SK-N-SH treated with all-trans-retinoic acid at 6 μM for 48 hours (cell line): ENCODE results near the gene KCNMB1.

Experiments
- ATAC-seq: fragments of 200-7000 bp; cut with Tn5 transposase; 3 replicates; pipeline ENCODE4 v1.9.1; 2020; ENCODE audit warnings: mild to moderate bottlenecking, moderate library complexity
- ARNTL ChIP-seq: fragments of 450-650 bp; formaldehyde crosslinking; IDR thresholded peaks from 2 replicates; pipeline ENCODE4 v1.5.0; 2020; ENCODE audit warnings: low read depth, mild to moderate bottlenecking, moderate library complexity, borderline replicate concordance
- BACH2 ChIP-seq: fragments of 250-450 bp; sonication (Bioruptor Pico); IDR thresholded peaks from 2 replicates; pipeline ENCODE4 v1.9.0; 2021; ENCODE audit warnings: mild to moderate bottlenecking, borderline replicate concordance
- CREB5 ChIP-seq: fragments of 250-450 bp; sonication (Bioruptor Pico); IDR thresholded peaks from 2 replicates; pipeline ENCODE4 v1.5.1; 2020; ENCODE audit warnings: low read depth, mild to moderate bottlenecking, moderate library complexity
- CSDC2 ChIP-seq: fragments of 250-450 bp; sonication (Bioruptor Pico); IDR thresholded peaks from 2 replicates; pipeline ENCODE4 v1.5.0; 2020; ENCODE audit warnings: mild to moderate bottlenecking, moderate library complexity
- CSRNP3 ChIP-seq: fragments of 250-450 bp; sonication (Bioruptor Pico); IDR thresholded peaks from 2 replicates; pipeline ENCODE4 v1.5.1; 2021; ENCODE audit warnings: mild to moderate bottlenecking, moderate library complexity
- ESRRG ChIP-seq: fragments of 250-450 bp; sonication (Bioruptor Pico); IDR thresholded peaks from 2 replicates; pipeline ENCODE4 v1.6.1; 2021; ENCODE audit warnings: mild to moderate bottlenecking
- GLIS3 ChIP-seq: fragments of 250-450 bp; sonication (Bioruptor Pico); IDR thresholded peaks from 2 replicates; pipeline ENCODE4 v1.5.0; 2020; ENCODE audit warnings: mild to moderate bottlenecking, moderate library complexity
- ISL1 ChIP-seq: fragments of 250-450 bp; sonication (Bioruptor Pico); IDR thresholded peaks from 2 replicates; pipeline ENCODE4 v2.1.2; 2022; ENCODE audit warnings: mild to moderate bottlenecking, moderate library complexity
- POU6F1 ChIP-seq: fragments of 250-450 bp; sonication (Bioruptor Pico); IDR thresholded peaks from 2 replicates; pipeline ENCODE4 v1.8.0; 2021; ENCODE audit warnings: low read depth, mild to moderate bottlenecking, moderate library complexity, borderline replicate concordance
- PPARA ChIP-seq: fragments of 250-450 bp; sonication (Bioruptor Pico); IDR thresholded peaks from 2 replicates; pipeline ENCODE4 v1.5.0; 2020; ENCODE audit warnings: mild to moderate bottlenecking, borderline replicate concordance
- RARB ChIP-seq: fragments of 250-450 bp; sonication (Bioruptor Pico); IDR thresholded peaks from 2 replicates; pipeline ENCODE4 v1.8.0; 2021; ENCODE audit warnings: mild to moderate bottlenecking, moderate library complexity
- SNAI2 ChIP-seq: fragments of 250-450 bp; sonication (Bioruptor Pico); IDR thresholded peaks from 2 replicates; pipeline ENCODE4 v1.5.0; 2020; ENCODE audit warnings: mild to moderate bottlenecking, moderate library complexity
- TOX ChIP-seq: fragments of 250-450 bp; sonication (Bioruptor Pico); IDR thresholded peaks from 2 replicates; pipeline ENCODE4 v1.8.0; 2021; ENCODE audit warnings: mild to moderate bottlenecking, moderate library complexity, borderline replicate concordance
- TSHZ2 ChIP-seq: fragments of 250-450 bp; sonication (Bioruptor Pico); IDR thresholded peaks from 2 replicates; pipeline ENCODE4 v1.5.0; 2020; ENCODE audit warnings: mild to moderate bottlenecking, moderate library complexity
- ZC3H10 ChIP-seq: fragments of 250-450 bp; sonication (Bioruptor Pico); IDR thresholded peaks from 2 replicates; pipeline ENCODE4 v1.5.1; 2021; ENCODE audit warnings: mild to moderate bottlenecking, moderate library complexity
- ZFP3 ChIP-seq: fragments of 250-450 bp; sonication (Bioruptor Pico); IDR thresholded peaks from 2 replicates; pipeline ENCODE4 v1.5.0; 2020; ENCODE audit warnings: mild to moderate bottlenecking, moderate library complexity
- ZFP30 ChIP-seq: fragments of 450-650 bp; formaldehyde crosslinking; IDR thresholded peaks from 2 replicates; pipeline ENCODE4 v1.5.0; 2022; ENCODE audit warnings: mild to moderate bottlenecking, moderate library complexity
- ZNF565 ChIP-seq: fragments of 450-650 bp; formaldehyde crosslinking; conservative IDR thresholded peaks from 2 replicates; pipeline ENCODE4 v1.5.0; 2020; ENCODE audit warnings: low read depth, mild to moderate bottlenecking, moderate library complexity
- ZNF70 ChIP-seq: fragments of 450-650 bp; formaldehyde crosslinking; IDR thresholded peaks from 2 replicates; pipeline ENCODE4 v1.5.0; 2020; ENCODE audit warnings: mild to moderate bottlenecking, moderate library complexity
- ZNF8 ChIP-seq: fragments of 450-650 bp; formaldehyde crosslinking; IDR thresholded peaks from 2 replicates; pipeline ENCODE4 v1.5.0; 2020; ENCODE audit warnings: mild to moderate bottlenecking, moderate library complexity

The KCNMB1 gene

GRCh38 chr5:170357955-170358444 lies 31.2 kb downstream of the KCNMB1 start:
- ATAC-seq: no peak
- TF ChIP-seq RARB (CRISPR knock-in tag) (no peak), ZC3H10 (CRISPR knock-in tag) (no peak), BACH2 (no peak), SNAI2 (CRISPR knock-in tag) (no peak), PPARA (CRISPR knock-in tag) (no peak), POU6F1 (CRISPR knock-in tag) (no peak), CSDC2 (CRISPR knock-in tag) (no peak), ISL1 (no peak), GLIS3 (no peak), ZNF70 (CRISPR knock-in tag) (no peak)

GRCh38 chr5:170355601-170356098 lies 33.5 kb downstream of the KCNMB1 start:
- no peak for TF ChIP-seq ISL1
- TF ChIP-seq BACH2: no peak
- no peak for TF ChIP-seq RARB (CRISPR knock-in tag)
- TF ChIP-seq SNAI2 (CRISPR knock-in tag): no peak
- no peak for TF ChIP-seq POU6F1 (CRISPR knock-in tag)
- no peak for TF ChIP-seq CSRNP3 (CRISPR knock-in tag)
- no peak for TF ChIP-seq TSHZ2 (CRISPR knock-in tag)
- no peak for TF ChIP-seq PPARA (CRISPR knock-in tag)
- TF ChIP-seq TOX (CRISPR knock-in tag): no peak
- no peak for TF ChIP-seq ZFP30
- TF ChIP-seq CSDC2 (CRISPR knock-in tag): no peak
- no peak for ATAC-seq

- TF ChIP-seq ZC3H10 (CRISPR knock-in tag) (no peak), ISL1 (no peak), RARB (CRISPR knock-in tag) (no peak), TSHZ2 (CRISPR knock-in tag) (no peak), TOX (CRISPR knock-in tag) (no peak), GLIS3 (no peak), BACH2 (no peak), CREB5 (CRISPR knock-in tag) (no peak), ZFP30 (no peak), ZFP3 (no peak), ZNF565 (CRISPR knock-in tag) (no peak), CSRNP3 (CRISPR knock-in tag) (no peak), ZNF70 (CRISPR knock-in tag) (no peak), ZNF8 (CRISPR knock-in tag) (no peak), ESRRG (CRISPR knock-in tag) (no peak), ARNTL (CRISPR knock-in tag) (no peak)
- ATAC-seq: no peak; the same call in 2 of the 3 replicates
Observed at GRCh38 chr5:170353961-170354360, 35.2 kb downstream of the KCNMB1 start.
